ENCODE results near the gene CCDC174.

DNA sequence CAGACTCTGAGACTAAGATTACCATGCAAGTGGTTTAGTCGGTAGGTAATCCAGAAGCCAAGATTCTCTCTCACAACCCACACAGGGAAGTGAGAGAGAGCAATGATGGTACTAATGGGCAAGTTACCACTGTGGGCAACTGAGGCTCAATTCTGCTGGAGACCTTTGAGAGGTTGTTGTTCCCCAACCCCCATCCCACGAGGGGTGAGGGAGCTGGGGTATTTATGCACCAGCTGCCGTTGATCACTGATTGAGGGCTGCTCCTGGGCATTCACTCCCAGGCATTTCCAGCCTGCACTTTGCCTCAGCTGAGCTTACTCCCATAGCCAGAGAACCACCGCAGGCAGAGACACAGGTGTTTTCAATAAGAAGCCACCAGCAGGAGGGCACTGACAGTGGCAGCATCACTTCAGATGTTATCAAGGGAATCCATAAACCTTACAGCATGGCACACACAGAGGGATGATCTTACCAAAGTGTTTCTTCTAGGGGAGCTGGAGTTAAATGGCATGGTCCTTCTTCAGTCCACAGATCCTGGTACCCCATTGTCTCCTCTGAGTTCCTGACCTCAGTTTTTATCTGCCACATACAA lies 15.0 kb upstream of the CCDC174 start:
- no peak for TF ChIP-seq CTCF (IDR thresholded peaks at IDR 0.05; ENCODE audit: low read depth, low read length, poor library complexity, severe bottlenecking)
- no peak for TF ChIP-seq EZH2phosphoT487 (IDR thresholded peaks at IDR 0.05; ENCODE audit: borderline replicate concordance, low read length)
